ENCODE results near the gene SORCS2.

The SORCS2 gene

GRCh38 chr4:7234355-7235029, 42.2 kb downstream of the SORCS2 start:
- TF ChIP-seq SIN3A (IDR thresholded peaks at IDR 0.05; ENCODE audit: borderline replicate concordance, insufficient read depth, low read length) = no peak

GRCh38 chr4:7235030-7235380, 42.7 kb downstream of the SORCS2 start:
- TF ChIP-seq FOXP2 (optimal IDR thresholded peaks at IDR 0.05; ENCODE audit: borderline replicate concordance, extremely low read depth, extremely low read length, insufficient read depth) (no peak), SIN3A (IDR thresholded peaks at IDR 0.05; ENCODE audit: borderline replicate concordance, insufficient read depth, low read length) (no peak), TAF1 (IDR thresholded peaks at IDR 0.05; ENCODE audit: borderline replicate concordance, insufficient read depth, low read length) (no peak)
- TF ChIP-seq, protein P1, sequence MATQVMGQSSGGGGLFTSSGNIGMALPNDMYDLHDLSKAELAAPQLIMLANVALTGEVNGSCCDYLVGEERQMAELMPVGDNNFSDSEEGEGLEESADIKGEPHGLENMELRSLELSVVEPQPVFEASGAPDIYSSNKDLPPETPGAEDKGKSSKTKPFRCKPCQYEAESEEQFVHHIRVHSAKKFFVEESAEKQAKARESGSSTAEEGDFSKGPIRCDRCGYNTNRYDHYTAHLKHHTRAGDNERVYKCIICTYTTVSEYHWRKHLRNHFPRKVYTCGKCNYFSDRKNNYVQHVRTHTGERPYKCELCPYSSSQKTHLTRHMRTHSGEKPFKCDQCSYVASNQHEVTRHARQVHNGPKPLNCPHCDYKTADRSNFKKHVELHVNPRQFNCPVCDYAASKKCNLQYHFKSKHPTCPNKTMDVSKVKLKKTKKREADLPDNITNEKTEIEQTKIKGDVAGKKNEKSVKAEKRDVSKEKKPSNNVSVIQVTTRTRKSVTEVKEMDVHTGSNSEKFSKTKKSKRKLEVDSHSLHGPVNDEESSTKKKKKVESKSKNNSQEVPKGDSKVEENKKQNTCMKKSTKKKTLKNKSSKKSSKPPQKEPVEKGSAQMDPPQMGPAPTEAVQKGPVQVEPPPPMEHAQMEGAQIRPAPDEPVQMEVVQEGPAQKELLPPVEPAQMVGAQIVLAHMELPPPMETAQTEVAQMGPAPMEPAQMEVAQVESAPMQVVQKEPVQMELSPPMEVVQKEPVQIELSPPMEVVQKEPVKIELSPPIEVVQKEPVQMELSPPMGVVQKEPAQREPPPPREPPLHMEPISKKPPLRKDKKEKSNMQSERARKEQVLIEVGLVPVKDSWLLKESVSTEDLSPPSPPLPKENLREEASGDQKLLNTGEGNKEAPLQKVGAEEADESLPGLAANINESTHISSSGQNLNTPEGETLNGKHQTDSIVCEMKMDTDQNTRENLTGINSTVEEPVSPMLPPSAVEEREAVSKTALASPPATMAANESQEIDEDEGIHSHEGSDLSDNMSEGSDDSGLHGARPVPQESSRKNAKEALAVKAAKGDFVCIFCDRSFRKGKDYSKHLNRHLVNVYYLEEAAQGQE (IDR thresholded peaks at IDR 0.05; ENCODE audit: insufficient read depth in 1 of 2, low read depth in 2 of 2, low read length in 2 of 2) = no peak

DNA sequence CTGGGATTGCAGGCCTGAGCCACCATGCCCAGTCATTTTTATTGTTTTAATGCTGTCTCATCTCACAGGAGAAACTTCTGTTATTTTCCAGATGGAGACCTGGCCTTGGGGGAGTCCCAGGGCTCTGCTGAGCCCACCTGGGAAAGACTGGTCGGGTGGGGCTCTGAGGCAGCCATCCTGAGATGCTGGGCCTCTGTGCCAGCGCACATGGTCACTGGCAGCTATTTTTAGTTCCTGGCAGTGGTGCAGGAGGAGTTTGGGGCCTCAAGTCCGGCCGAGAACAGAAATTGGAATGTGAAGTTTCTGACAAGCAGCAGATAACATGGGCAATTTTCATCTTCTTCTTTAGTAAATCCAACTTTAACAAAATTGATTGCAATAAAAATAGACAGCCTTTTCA, 44.5 kb downstream of the SORCS2 start:
- TF ChIP-seq FOXP2 (optimal IDR thresholded peaks at IDR 0.05; ENCODE audit: borderline replicate concordance, extremely low read depth, extremely low read length, insufficient read depth) (no peak), TAF1 (IDR thresholded peaks at IDR 0.05; ENCODE audit: borderline replicate concordance, insufficient read depth, low read length) (no peak), POLR2AphosphoS5 (IDR thresholded peaks at IDR 0.05; ENCODE audit: low read depth, low read length) (no peak), SIN3A (IDR thresholded peaks at IDR 0.05; ENCODE audit: borderline replicate concordance, insufficient read depth, low read length) (no peak)
- TF ChIP-seq, protein P1 (IDR thresholded peaks at IDR 0.05; ENCODE audit: insufficient read depth in 1 of 2, low read depth in 2 of 2, low read length in 2 of 2) = no peak

DNA sequence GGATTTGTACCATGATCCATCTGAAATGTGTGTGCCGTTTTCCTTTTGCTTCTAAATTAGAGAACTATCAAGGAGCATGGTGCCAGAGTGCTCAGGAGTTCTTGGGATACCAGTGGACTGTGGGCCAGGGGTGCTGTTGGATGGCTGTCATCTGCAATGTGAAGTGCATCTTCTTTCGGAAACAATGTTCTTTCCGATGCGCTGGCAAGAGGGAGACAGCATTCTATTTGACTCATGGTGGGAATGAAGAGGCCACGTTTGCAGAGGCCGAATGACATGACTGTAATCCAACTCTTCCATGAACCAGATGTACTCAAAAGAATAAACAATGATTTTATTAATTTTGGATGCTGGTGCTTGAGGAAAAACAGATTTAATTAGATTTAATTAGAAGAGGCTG, 45.5 kb downstream of the SORCS2 start:
- TF ChIP-seq TAF1 (IDR thresholded peaks at IDR 0.05; ENCODE audit: borderline replicate concordance, insufficient read depth, low read length) = no peak
- TF ChIP-seq FOXP2 (optimal IDR thresholded peaks at IDR 0.05; ENCODE audit: borderline replicate concordance, extremely low read depth, extremely low read length, insufficient read depth) = no peak
- no peak for TF ChIP-seq POLR2AphosphoS5 (IDR thresholded peaks at IDR 0.05; ENCODE audit: low read depth, low read length)
- TF ChIP-seq, protein P1 (IDR thresholded peaks at IDR 0.05; ENCODE audit: insufficient read depth in 1 of 2, low read depth in 2 of 2, low read length in 2 of 2) = no peak
- TF ChIP-seq SIN3A (IDR thresholded peaks at IDR 0.05; ENCODE audit: borderline replicate concordance, insufficient read depth, low read length) = no peak

GRCh38 chr4:7238300-7238960, 46.1 kb downstream of the SORCS2 start:
- TF ChIP-seq FOXP2 (optimal IDR thresholded peaks at IDR 0.05; ENCODE audit: borderline replicate concordance, extremely low read depth, extremely low read length, insufficient read depth) = no peak
- TF ChIP-seq, protein P1 (IDR thresholded peaks at IDR 0.05; ENCODE audit: insufficient read depth in 1 of 2, low read depth in 2 of 2, low read length in 2 of 2) = no peak
- no peak for TF ChIP-seq SIN3A (IDR thresholded peaks at IDR 0.05; ENCODE audit: borderline replicate concordance, insufficient read depth, low read length)
- TF ChIP-seq POLR2AphosphoS5 (IDR thresholded peaks at IDR 0.05; ENCODE audit: low read depth, low read length) = no peak
- TF ChIP-seq TAF1 (IDR thresholded peaks at IDR 0.05; ENCODE audit: borderline replicate concordance, insufficient read depth, low read length) = no peak

Measured in PFSK-1 (cell line).